Trophoblast cell (in vitro differentiated cells and primary cell): Measurements from ENCODE around the gene ACTA1.

ENCODE experiments used
- DNase-seq, 2 donors: peaks; one replicate each; pipeline ENCODE4 v3.0.0-alpha.2; 2016
- H2AFZ ChIP-seq: 2 replicates; pipeline ENCODE4 v1.6.1; 2013; ENCODE audit warnings: low read length, moderate library complexity, mild to moderate bottlenecking; ENCODE audit not compliant: insufficient read depth, poor library complexity
- H2AK5ac ChIP-seq: 2 replicates; pipeline ENCODE4 v1.6.1; 2013; ENCODE audit warnings: mild to moderate bottlenecking, low read length
- H2BK120ac ChIP-seq: 2 replicates; pipeline ENCODE4 v1.6.1; 2013; ENCODE audit warnings: low read length, mild to moderate bottlenecking, moderate library complexity; ENCODE audit not compliant: insufficient read depth, poor library complexity
- H2BK12ac ChIP-seq: 2 replicates; pipeline ENCODE4 v1.6.1; 2013; ENCODE audit warnings: mild to moderate bottlenecking, low read length, moderate library complexity
- H2BK5ac ChIP-seq: 2 replicates; pipeline ENCODE4 v1.6.1; 2013; ENCODE audit warnings: low read length, low read depth, moderate library complexity, mild to moderate bottlenecking; ENCODE audit not compliant: poor library complexity
- H3K14ac ChIP-seq: 2 replicates; pipeline ENCODE4 v1.6.1; 2013; ENCODE audit warnings: mild to moderate bottlenecking, low read length
- H3K18ac ChIP-seq: 2 replicates; pipeline ENCODE4 v1.6.1; 2013; ENCODE audit warnings: mild to moderate bottlenecking, low read length
- H3K23ac ChIP-seq: 2 replicates; pipeline ENCODE4 v1.6.1; 2013; ENCODE audit warnings: low read length
- H3K27ac ChIP-seq: 2 replicates; pipeline ENCODE4 v1.5.1; 2013; ENCODE audit warnings: low read depth, mild to moderate bottlenecking, inconsistent platforms, low read length, moderate library complexity
- H3K27me3 ChIP-seq: 2 replicates; pipeline ENCODE4 v1.6.1; 2013; ENCODE audit warnings: inconsistent platforms, mild to moderate bottlenecking, low read length, moderate library complexity; ENCODE audit not compliant: insufficient read depth
- H3K36me3 ChIP-seq, 2 experiments: 1 replicate in 1 of 2; 2 replicates in 1 of 2; pipeline ENCODE4 v1.6.1; 2013; ENCODE audit warnings: low read length in 2 of 2, mild to moderate bottlenecking in 2 of 2, moderate library complexity in 1 of 2; ENCODE audit not compliant: insufficient read depth in 2 of 2, control insufficient read depth in 1 of 2
- H3K4ac ChIP-seq: 2 replicates; pipeline ENCODE4 v1.6.1; 2013; ENCODE audit warnings: low read depth, mild to moderate bottlenecking, low read length, moderate library complexity
- H3K4me1 ChIP-seq, 2 experiments: 1 replicate in 1 of 2; 2 replicates in 1 of 2; pipeline ENCODE4 v1.6.1; 2013; ENCODE audit warnings: low read length in 2 of 2, mild to moderate bottlenecking in 2 of 2, moderate library complexity in 1 of 2; ENCODE audit not compliant: insufficient read depth in 2 of 2, control insufficient read depth in 1 of 2
- H3K4me2 ChIP-seq: 2 replicates; pipeline ENCODE4 v1.6.1; 2013; ENCODE audit warnings: inconsistent platforms, mild to moderate bottlenecking, low read length, moderate library complexity
- H3K4me3 ChIP-seq: 2 replicates; pipeline ENCODE4 v1.5.1; 2013; ENCODE audit warnings: mild to moderate bottlenecking, low read depth, low read length, inconsistent platforms
- H3K79me1 ChIP-seq: one replicate; pipeline ENCODE4 v1.6.1; 2013; ENCODE audit warnings: low read length
- H3K79me2 ChIP-seq: 2 replicates; pipeline ENCODE4 v1.6.1; 2013; ENCODE audit warnings: low read length, mild to moderate bottlenecking; ENCODE audit not compliant: control insufficient read depth, insufficient read depth, poor library complexity
- H3K9ac ChIP-seq: 2 replicates; pipeline ENCODE4 v1.6.1; 2013; ENCODE audit warnings: mild to moderate bottlenecking, low read length
- H3K9me3 ChIP-seq: 2 replicates; pipeline ENCODE4 v1.6.1; 2013; ENCODE audit warnings: low read depth, mild to moderate bottlenecking, control low read depth, inconsistent platforms, low read length; ENCODE audit not compliant: insufficient read depth
- H4K12ac ChIP-seq: 2 replicates; pipeline ENCODE4 v1.6.1; 2013; ENCODE audit warnings: low read depth, mild to moderate bottlenecking, low read length, moderate library complexity
- H4K8ac ChIP-seq: 2 replicates; pipeline ENCODE4 v1.6.1; 2013; ENCODE audit warnings: low read depth, mild to moderate bottlenecking, low read length, moderate library complexity
- H4K91ac ChIP-seq: one replicate; pipeline ENCODE4 v1.6.1; 2013; ENCODE audit warnings: low read depth, mild to moderate bottlenecking, low read length, moderate library complexity
- WGBS: extraction: QIAGEN DNeasy Blood & Tissue Kit; methylation state at CpG from one replicate; pipeline ENCODE4 v1.1.7; 2013; ENCODE audit warnings: missing lambda C conversion rate; ENCODE audit not compliant: insufficient read length, insufficient coverage; ENCODE audit errors: extremely low coverage; 5-methylcytosine and 5-hydroxymethylcytosine counted together

The ACTA1 gene

DNA sequence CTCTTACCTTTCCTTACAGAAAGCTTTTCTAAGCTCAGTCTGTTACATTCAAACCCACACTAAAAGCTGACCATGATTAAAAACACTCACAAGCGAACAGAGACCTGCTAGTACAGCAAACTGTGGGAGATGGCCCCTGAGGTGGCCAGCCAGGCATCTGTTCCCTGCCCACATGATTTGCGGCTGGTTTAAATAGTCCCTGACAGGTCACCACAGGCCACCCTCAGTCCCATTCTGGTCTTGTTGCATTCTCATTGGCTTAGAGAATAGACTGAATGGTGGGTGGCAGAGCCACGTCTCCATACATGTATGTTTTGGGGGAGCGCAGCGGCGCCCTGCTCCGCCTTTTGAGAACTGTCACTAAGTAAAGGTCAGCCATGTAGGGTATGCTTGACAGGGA lies 2.3 kb upstream of the ACTA1 start:
- Histone ChIP-seq H3K4me2 (no peak overlapping the region), H2BK12ac (no peak overlapping the region), H2AFZ (no peak overlapping the region), H4K12ac (no peak overlapping the region), H3K79me1 (no peaks in the 10 kb centered on the region), H3K18ac (no peak overlapping the region), H2AK5ac (no peak overlapping the region), H3K36me3 (peaks cover 6 to 9% of the 10 kb centered on the region in 2 experiments), H3K4me1 (peaks cover 8 to 12% of the 10 kb centered on the region in 2 experiments), H2BK5ac (no peak overlapping the region), H3K27me3 (peaks cover 38% of the 10 kb centered on the region), H3K4me3 (no peak overlapping the region), H3K9ac (no peak overlapping the region), H2BK120ac (no peak overlapping the region), H3K9me3 (peaks cover 10% of the 10 kb centered on the region), H3K4ac (no peak overlapping the region), H3K79me2 (no peaks in the 10 kb centered on the region), H4K8ac (no peak overlapping the region), H3K27ac (no peak overlapping the region), H3K23ac (no peak overlapping the region), H4K91ac (no peak overlapping the region), H3K14ac (no peak overlapping the region)
- no CpG with 5 or more reads among the region's 7 CpGs for WGBS
- DNase-seq, result no peak

DNA sequence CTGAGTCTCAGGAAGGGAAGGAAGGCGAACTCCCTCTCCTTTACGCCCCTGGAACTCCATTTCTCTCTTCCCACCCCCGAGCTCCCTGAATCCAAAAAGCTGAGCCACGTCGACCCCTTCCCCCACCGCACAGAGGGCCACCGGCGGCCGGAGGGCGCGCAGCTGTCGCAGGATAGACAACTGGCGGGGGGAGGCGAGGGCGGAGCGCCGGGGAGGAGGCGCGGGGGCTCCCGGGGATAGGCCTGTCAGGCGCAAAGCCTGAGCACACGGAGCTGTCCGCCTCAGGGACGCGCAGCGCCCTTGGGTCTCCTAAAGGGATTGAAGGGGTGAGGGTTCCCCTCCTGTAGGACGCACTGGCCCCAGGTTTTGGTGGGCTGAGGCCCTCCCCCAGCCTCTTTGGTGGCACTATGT lies 752 bp upstream of the ACTA1 start:
- Histone ChIP-seq H3K27ac (no peak overlapping the region), H2AFZ (no peak overlapping the region), H3K18ac (no peak overlapping the region)

DNA sequence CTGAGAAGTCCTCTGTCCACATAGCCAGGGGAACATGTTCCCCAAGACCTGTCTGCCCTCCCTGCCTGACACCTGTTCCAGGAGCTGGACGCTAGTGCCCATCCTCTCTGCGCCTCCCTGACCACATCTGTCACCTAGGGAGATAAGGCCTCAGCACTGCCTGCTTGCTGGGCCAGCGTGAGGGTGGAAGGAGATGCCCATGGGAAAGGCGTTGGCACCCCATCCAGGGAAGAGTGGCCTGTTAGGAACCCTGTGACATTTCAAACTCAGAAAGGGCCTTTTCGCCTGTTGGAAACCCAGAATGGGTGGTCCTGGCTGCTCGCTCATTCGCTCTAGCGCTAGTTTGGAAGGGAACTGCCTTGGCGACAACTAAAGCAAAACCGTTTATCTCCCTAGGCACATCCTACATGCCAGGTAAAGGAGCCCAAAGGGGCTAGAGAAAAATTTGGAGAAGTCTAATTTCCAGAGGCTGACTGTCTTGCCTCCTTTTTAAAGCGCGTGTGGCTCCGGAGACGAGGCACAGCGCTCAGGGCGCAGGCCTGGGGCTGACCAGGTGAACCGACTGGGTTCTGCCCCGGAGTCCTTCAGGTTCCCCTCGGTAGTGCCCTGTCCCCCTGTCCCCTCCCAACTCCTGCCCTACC lies 410 bp downstream of the ACTA1 start:
- no peak overlapping the region for H2AFZ ChIP-seq

More for the DNA sequence above, 752 bp upstream of the ACTA1 start:
- Histone ChIP-seq H3K9me3 (peaks cover 10% of the 10 kb centered on the region), H4K12ac (no peak overlapping the region), H2BK12ac (no peak overlapping the region), H3K36me3 (peaks cover under 1 to 2% of the 10 kb centered on the region in 2 experiments), H3K4me3 (no peak overlapping the region), H4K91ac (no peak overlapping the region), H3K4me2 (peak overlapping the region; percentile 74), H4K8ac (no peak overlapping the region), H3K4me1 (peaks cover 8 to 12% of the 10 kb centered on the region in 2 experiments), H2BK120ac (no peak overlapping the region), H3K9ac (no peak overlapping the region), H3K14ac (no peak overlapping the region), H2BK5ac (no peak overlapping the region), H2AK5ac (no peak overlapping the region), H3K27me3 (peaks cover 38% of the 10 kb centered on the region), H3K4ac (no peak overlapping the region), H3K79me1 (no peaks in the 10 kb centered on the region), H3K23ac (no peak overlapping the region), H3K79me2 (no peaks in the 10 kb centered on the region)
- no peak for DNase-seq
- WGBS, result no CpG with 5 or more reads among the region's 27 CpGs

DNA sequence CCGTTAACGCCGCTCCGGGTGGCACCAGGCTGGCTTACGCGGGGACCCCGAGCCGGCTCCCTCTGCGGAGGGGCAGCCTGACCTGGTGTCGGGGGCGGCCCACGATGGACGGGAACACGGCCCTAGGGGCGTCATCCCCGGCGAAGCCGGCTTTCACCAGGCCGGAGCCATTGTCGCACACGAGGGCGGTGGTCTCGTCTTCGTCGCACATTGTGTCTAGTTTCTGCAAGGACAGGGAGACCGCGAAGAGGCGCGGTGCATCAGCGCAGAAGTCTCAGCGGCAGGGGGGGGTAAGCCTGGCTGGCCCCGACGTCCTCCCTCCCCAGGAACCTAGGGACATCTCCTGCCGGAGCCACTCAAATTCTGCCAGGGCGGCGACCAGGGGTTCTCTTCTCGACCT lies 989 bp downstream of the ACTA1 start:
- H2AK5ac ChIP-seq, result no peak overlapping the region
- no peak overlapping the region for H4K8ac ChIP-seq
- H3K79me1 ChIP-seq, result no peaks in the 10 kb centered on the region
- no peak overlapping the region for H3K27ac ChIP-seq
- H3K36me3 ChIP-seq, result no peaks in the 10 kb centered on the region
- peaks cover 8 to 12% of the 10 kb centered on the region in 2 experiments for H3K4me1 ChIP-seq
- peaks cover 10% of the 10 kb centered on the region for H3K9me3 ChIP-seq
- no peak overlapping the region for H3K4me3 ChIP-seq
- WGBS, result no CpG with 5 or more reads among the region's 37 CpGs
- H4K91ac ChIP-seq, result no peak overlapping the region
- H4K12ac ChIP-seq, result no peak overlapping the region
- H2BK120ac ChIP-seq, result no peak overlapping the region
- no peak overlapping the region for H3K4me2 ChIP-seq
- H3K79me2 ChIP-seq, result no peaks in the 10 kb centered on the region
- no peak overlapping the region for H3K4ac ChIP-seq
- H3K23ac ChIP-seq, result no peak overlapping the region
- no peak overlapping the region for H2BK5ac ChIP-seq
- no peak for DNase-seq
- no peak overlapping the region for H3K18ac ChIP-seq
- no peak overlapping the region for H3K9ac ChIP-seq
- no peak overlapping the region for H2AFZ ChIP-seq
- no peak overlapping the region for H3K14ac ChIP-seq
- H2BK12ac ChIP-seq, result no peak overlapping the region
- H3K27me3 ChIP-seq, result peaks cover 38% of the 10 kb centered on the region

More for the DNA sequence above, 410 bp downstream of the ACTA1 start:
- H3K36me3 ChIP-seq, result no peaks in the 10 kb centered on the region
- H3K14ac ChIP-seq, result no peak overlapping the region
- peak overlapping the region; percentile 74 for H3K4me2 ChIP-seq
- no peak overlapping the region for H3K23ac ChIP-seq
- no peak overlapping the region for H3K9ac ChIP-seq
- H2AK5ac ChIP-seq, result no peak overlapping the region
- H3K4me1 ChIP-seq, result peaks cover 8 to 12% of the 10 kb centered on the region in 2 experiments
- H2BK12ac ChIP-seq, result no peak overlapping the region
- peak in 1 of 2 donors; percentile 6 for DNase-seq
- no peak overlapping the region for H2BK5ac ChIP-seq
- peaks cover 38% of the 10 kb centered on the region for H3K27me3 ChIP-seq
- no peak overlapping the region for H3K4me3 ChIP-seq
- no peak overlapping the region for H3K18ac ChIP-seq
- WGBS, result no CpG with 5 or more reads among the region's 19 CpGs
- no peak overlapping the region for H3K4ac ChIP-seq
- no peak overlapping the region for H4K12ac ChIP-seq
- H4K91ac ChIP-seq, result no peak overlapping the region
- no peaks in the 10 kb centered on the region for H3K79me2 ChIP-seq
- no peaks in the 10 kb centered on the region for H3K79me1 ChIP-seq
- H2BK120ac ChIP-seq, result no peak overlapping the region
- no peak overlapping the region for H4K8ac ChIP-seq
- H3K9me3 ChIP-seq, result peaks cover 10% of the 10 kb centered on the region
- no peak overlapping the region for H3K27ac ChIP-seq
